Stimulated activated CD4-positive, alpha-beta T cell treated with anti-CD3 and anti-CD28 coated beads, Interleukin-4, amount 100 ng/mL, for 24 hours (primary cell): Measurements from ENCODE around the gene RXRA.

Source experiments
- DNase-seq: peaks from one replicate; pipeline ENCODE4 v3.0.0-alpha.2; 2020

The RXRA gene

GRCh38 chr9:134325813-134326723 is at the start of gene RXRA:
Gene RXRA, plus strand, starts transcription at chr9:134326455. Its CDS starts 177 bp downstream, at chr9:134326632.
- peak; percentile 51 for DNase-seq

GRCh38 chr9:134278286-134278685 is 48.0 kb upstream of the RXRA start:
- no peak for DNase-seq

DNA sequence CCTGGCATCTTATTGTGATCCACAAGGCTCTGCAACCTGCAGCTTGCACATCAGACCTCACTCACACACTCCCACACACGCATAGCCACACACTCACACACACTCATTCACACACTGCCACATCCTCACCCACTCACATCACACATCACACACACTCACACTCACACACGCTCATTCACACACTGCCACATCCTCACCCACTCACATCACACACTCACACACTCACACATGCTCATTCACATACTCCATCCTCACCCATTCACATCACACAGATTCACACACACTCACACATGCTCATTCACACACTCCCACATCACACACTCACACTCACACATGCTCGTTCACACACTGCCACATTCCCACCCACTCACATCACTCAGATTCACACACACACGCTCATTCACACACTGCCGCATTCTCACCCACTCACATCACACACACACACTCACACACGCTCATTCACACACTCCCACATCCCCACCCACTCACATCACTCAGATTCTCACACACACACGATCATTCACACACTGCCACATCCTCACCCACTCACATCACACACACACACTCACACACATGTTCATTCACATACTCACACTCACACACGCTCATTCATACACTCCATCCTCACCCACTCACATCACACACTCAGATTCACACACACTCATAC is 47.1 kb upstream of the RXRA start:
- DNase-seq: no peak

- DNase-seq: no peak
These were observed 44.1 kb upstream of the RXRA start for GRCh38 chr9:134282138-134282650.

- no peak for DNase-seq
These were observed 43.1 kb upstream of the RXRA start for GRCh38 chr9:134283111-134283515.

DNA sequence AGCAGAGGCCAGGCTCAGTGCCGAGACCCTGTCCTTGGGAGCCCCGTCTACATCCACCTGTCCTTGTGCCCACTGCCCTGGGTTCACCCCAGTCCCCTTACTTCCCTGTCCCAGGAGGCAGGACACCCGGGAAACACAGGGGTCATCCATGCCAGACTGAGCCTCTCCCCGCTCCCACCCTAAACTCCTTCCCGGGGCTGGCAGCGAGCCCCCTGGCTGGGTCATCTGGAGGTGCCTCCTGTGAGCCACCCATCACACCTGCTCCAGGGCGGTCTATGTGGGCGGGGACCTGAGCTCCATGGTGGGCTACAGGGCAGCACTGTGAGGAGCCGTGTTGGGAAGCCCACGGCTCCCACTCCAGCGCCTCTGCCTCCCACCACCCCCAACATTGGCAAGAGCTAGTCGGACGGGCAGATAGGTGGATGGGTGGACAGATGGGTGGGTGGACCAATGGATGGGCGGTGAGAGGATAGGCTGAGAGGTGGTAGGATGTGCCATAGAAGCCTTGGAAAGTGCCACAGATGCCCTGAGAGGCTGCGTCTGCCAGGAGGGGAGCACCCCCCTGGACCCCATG is 42.5 kb upstream of the RXRA start:
- DNase-seq: no peak

- no peak for DNase-seq
These were observed 42.0 kb upstream of the RXRA start for GRCh38 chr9:134284273-134284672.

- no peak for DNase-seq
These were observed 41.5 kb upstream of the RXRA start for GRCh38 chr9:134284741-134285140.

GRCh38 chr9:134285215-134285845 is 40.9 kb upstream of the RXRA start:
- DNase-seq: no peak

DNA sequence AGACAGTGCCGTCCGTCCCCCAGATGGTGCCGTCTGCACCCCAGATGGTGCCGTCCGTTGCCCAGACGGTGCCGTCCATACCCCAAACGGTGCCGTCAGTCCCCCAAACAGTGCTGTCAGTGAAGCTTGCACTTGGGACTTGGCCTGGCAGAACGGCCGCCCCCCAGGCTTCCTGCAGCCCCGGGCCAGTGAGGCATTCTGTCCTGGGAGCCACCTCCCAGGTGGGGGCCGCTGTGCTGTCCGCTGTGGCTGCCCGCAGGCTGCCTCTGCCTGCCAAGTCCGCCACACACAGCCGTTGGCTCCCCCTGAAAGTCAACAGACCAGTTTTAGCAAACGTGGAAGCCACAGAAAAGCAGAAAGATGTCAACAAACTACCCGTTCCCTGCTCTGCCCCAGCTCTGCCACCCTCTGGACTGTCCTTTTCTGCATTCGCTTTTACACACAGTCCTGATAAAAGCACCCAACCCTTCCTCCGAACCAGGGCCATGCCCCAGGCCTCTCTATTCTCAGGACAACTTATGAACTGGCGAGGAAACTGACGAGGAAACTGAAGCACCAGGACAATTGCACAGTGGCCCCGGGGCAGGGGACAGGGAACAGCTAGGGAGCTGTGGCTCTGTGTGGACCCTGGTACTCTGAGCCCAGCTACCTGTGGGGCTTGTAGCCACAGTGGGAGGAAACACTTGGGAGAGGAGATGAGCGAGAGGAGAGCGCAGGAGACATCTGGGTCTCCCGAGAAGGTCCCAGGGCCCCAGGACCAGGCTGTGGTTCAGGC is 39.6 kb upstream of the RXRA start:
- no peak for DNase-seq

DNA sequence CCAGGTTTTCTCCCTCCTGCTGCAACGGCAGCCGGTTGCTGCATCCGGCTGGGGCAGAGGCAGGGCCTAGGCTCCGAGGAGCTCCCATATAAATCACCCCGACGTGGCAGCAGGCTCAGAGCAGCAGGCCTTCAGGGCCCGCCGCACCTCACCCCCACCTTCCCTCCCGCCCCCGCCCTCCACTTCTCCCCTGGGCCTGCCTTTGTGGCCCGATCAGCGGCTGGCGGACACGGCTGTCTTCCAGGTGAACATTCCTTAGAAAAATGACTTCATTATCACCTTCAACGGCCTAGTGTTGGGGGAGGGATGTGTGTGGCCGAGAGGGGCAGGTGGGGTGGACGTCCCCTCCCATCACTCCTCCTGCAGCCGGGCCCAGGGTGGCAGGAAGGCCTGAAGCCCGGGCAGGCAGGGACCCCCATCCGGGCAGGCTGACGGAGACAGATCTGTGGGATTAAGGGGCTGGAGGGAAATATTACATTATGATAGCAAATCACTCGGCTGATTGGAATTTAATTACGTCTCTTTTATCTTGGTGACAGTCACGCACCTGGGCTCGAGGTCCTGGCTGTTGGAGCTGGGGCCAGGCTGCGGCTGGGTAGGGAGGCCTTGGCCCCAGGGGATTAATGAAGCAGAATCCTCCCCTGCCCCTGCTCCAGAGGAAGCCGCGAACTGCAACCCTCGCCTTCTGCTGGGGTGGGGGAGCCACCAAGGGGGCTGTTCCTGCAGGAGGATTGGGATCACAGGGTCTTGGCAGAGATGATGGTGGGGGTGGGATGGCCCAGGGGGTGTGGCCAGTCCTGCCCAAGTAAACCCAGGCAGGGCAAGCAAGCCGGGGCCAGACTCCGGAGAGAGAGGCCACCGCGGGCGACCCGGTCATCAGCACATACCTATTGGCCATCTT is 38.4 kb upstream of the RXRA start:
- no peak for DNase-seq

GRCh38 chr9:134288746-134289145 is 37.5 kb upstream of the RXRA start:
- no peak for DNase-seq

DNA sequence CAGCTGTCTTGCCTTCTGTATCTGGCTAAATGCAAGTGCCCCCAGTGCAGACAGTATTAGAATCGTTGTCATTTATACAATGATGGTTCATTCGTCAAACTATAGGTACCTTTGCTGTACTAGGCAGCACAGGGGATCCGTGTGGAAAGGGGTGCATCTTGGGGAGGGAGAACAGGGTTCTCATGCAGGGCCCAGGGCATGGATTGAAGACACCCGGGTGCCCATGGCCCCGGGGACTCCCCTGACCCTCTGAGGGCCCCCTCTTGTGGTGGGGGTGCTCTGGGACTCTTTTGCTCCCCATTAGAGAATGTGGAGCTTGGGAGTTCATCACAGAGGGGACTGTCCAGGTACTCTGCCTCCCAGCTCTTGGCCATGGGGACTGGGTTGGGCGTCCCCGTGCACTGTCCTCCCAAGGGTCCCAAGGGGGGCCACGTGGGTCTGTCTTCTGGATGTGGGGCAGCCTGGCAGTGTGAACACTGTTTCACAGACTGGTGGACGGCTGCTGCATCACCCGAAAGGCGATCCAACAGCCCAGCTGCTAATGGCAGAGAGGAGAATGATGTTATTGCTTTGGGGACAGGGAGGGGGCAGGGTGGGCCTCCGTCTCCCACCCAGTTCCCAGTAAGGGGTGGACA is 36.9 kb upstream of the RXRA start:
- no peak for DNase-seq

GRCh38 chr9:134290603-134291451 is 35.4 kb upstream of the RXRA start:
- DNase-seq: no peak

- no peak for DNase-seq
These were observed 34.8 kb upstream of the RXRA start for GRCh38 chr9:134291452-134291881.

- no peak for DNase-seq
These were observed 34.0 kb upstream of the RXRA start for GRCh38 chr9:134291961-134292871.

- DNase-seq: no peak
These were observed 33.2 kb upstream of the RXRA start for GRCh38 chr9:134293031-134293521.

- DNase-seq: no peak
These were observed 32.6 kb upstream of the RXRA start for GRCh38 chr9:134293611-134294152.
